Mammary epithelial cell (primary cell): Measurements from ENCODE around the gene ERC1.

ENCODE experiments used
- EZH2 ChIP-seq: IDR thresholded peaks from 2 replicates; pipeline ENCODE4 v1.6.1; 2012; ENCODE audit warnings: low read length, inconsistent platforms, borderline replicate concordance
- TF ChIP-seq, protein P1 (sequence below), 2 donors: IDR thresholded peaks in 1 of 2; conservative IDR thresholded peaks in 1 of 2; 2 replicates each; pipeline ENCODE4 v1.5.1; 2011 to 2012; ENCODE audit warnings: inconsistent platforms in 2 of 2, low read length in 2 of 2, mild to moderate bottlenecking in 2 of 2, control low read depth in 1 of 2, low read depth in 1 of 2; ENCODE audit not compliant: insufficient read depth in 1 of 2; ENCODE audit errors: extremely low read depth in 1 of 2

DNA sequence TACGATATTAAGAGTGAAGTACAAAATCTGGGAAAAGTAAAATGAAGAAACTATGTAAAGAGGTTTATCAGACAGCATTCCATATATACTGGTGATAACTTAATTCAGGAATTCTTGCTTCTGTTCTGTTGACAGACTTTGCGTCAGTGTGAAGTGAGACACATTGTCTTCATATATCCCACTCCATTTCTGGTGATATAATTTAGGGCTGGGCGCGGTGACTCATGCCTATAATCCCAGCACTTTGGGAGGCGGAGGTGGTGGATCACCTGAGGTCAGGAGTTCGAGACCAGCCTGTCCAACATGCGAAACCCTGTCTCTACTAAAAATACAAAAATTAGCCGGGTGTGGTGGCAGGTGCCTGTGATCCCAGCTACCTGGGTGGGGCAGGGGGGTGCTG is 21.2 kb upstream of the ERC1 start:
- TF ChIP-seq, protein P1, sequence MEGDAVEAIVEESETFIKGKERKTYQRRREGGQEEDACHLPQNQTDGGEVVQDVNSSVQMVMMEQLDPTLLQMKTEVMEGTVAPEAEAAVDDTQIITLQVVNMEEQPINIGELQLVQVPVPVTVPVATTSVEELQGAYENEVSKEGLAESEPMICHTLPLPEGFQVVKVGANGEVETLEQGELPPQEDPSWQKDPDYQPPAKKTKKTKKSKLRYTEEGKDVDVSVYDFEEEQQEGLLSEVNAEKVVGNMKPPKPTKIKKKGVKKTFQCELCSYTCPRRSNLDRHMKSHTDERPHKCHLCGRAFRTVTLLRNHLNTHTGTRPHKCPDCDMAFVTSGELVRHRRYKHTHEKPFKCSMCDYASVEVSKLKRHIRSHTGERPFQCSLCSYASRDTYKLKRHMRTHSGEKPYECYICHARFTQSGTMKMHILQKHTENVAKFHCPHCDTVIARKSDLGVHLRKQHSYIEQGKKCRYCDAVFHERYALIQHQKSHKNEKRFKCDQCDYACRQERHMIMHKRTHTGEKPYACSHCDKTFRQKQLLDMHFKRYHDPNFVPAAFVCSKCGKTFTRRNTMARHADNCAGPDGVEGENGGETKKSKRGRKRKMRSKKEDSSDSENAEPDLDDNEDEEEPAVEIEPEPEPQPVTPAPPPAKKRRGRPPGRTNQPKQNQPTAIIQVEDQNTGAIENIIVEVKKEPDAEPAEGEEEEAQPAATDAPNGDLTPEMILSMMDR (conservative IDR thresholded peaks at IDR 0.05 in 1 of 2, IDR thresholded peaks at IDR 0.05 in 1 of 2; ENCODE audit: extremely low read depth in 1 of 2, insufficient read depth in 1 of 2, low read depth in 1 of 2, low read length in 2 of 2): no peak
- no peak for TF ChIP-seq EZH2
